NCI-H128 (cell line): ENCODE results near the gene ARAF.
A peak's percentile ranks its signal among the peaks of the same experiment; 100 is the strongest.
"Not testable (repeated sequence)": the region's sequence is repeated elsewhere in the genome, so short reads cannot be mapped to it uniquely, and the experiment has no call there.

Experiments used
- DNase-seq: peaks from one replicate; lab custom pipeline; 2025; ENCODE audit not compliant: unreplicated experiment; lab: John Stamatoyannopoulos, UW

ARAF gene

DNA sequence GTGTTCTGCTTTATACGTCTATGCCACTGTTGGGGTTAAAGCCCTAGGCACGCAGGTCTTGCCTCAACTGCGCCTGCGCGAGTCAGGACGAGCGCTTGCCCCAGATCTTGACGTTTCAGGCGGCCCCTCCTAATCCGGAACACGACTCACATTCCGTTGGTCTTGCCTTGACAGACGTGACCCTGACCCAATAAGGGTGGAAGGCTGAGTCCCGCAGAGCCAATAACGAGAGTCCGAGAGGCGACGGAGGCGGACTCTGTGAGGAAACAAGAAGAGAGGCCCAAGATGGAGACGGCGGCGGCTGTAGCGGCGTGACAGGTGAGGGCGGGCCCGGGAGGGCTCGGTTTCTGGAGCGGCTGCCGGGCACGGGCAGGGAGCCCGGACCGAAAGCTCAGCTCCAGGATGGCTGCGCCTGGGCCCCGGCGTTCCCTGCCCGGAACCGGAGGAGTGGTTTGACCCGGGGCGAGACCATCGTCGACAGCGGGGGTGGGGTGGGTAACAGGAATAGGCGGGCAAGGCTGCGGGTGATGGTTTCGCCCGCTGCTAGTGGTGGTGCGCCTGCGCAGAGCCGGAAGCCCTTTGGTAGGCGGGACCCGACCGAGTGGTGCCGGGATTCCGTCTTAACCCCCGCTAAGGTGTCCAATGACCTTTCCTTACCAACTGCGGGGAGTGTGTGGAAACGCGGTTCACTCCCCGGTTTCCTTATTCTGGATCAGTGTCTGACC, at the start of gene ARAF:
ARAF (plus strand) TSS at position 272 of the 725 bp plus-strand sequence. CDS start 1,763 bp downstream, outside the sequence.
- peak; percentile 98 for DNase-seq

DNA sequence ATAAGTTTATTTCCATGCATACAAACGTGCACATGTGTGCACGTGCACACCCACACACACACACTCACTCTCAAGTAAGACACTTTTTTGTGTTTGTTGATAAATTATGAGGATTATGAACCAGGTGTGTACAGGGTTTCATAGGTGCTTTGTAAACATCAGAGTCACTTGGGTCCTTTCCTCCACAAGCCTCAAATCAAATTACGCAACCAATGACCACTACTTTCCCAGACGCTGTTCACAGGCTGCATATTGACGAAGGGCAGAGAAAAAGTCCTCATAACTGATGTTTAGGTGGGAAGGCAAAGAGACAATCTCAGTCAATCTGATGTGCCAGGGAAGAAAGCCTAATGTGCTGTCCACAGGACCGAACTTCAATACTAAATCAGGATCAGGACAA, 48.6 kb upstream of the ARAF start:
- DNase-seq: not testable (repeated sequence)

DNA sequence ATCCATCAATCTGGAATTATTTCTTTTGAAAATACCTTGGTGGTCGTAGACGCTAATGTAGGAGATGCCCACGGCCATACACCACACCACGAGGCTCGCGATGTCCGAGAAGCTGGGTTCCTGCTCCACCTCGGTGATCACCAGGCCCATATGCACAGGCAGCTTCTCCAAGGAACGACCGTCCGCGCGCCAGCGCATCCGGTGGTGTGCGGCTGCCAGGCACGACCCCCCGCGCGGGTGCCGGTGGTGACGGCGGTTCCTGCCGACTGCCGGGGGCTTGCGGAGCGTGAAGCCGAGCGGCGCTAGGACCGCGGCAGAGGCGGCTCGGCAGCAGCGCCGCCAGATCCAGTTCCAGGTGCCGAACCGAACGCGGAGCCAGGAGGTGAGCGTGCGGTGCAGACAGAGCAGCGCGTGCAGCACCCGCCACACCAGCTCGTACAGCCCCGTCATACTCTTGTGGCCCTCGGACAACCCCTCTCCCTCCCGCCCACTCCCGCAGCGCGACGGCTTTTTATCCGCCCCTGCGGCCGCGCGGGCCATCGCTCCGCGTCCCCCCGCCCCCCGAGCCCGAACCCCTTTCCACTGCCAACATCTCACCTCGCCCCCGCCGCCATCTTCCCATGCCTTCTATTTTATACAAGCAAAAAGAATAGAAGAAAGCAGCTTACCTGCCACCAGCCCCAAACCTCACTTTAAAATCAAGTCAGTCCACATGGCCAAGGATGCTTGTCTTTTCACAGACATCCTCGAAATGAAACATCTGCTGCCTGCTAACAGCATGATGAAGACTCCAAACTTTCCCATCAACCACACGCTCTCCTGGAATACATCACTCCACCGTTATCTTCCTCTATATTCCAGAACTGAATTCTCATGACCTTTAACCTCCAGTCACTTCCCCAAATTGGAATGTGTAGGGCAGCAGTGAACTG, 47.7 kb upstream of the ARAF start:
- DNase-seq: not testable (repeated sequence)

DNA sequence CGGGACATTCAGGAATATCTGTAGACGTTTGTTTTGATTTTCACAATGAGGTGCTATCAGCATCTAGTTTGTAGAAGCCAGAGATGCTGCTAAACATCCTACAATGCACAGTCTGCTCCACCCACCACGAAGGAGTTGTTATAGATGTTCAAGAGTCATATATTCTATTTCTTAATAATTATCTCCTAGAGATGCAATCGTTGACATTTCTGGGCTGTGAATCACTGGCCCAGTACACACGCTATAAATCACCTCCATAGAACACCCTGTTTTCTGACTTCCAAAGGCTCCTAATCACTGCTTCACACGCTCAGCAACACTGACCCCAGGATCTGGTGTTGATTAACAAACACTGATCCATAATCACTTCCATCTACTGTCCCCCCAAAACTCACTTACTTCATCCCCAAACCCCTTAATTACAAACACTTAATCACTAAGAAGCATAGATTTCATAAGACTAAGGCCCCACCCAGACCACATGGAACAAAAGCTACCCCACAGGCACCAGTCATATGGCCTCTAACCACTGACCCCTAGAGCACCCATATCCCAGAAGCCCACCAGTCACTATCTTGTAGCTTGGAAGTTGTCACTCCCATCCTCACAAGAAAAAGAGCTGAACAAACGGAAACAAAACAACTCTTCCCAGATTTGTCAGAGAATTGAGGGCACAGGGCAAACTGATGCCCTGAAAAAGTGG, 46.3 kb upstream of the ARAF start:
- DNase-seq: no peak

DNA sequence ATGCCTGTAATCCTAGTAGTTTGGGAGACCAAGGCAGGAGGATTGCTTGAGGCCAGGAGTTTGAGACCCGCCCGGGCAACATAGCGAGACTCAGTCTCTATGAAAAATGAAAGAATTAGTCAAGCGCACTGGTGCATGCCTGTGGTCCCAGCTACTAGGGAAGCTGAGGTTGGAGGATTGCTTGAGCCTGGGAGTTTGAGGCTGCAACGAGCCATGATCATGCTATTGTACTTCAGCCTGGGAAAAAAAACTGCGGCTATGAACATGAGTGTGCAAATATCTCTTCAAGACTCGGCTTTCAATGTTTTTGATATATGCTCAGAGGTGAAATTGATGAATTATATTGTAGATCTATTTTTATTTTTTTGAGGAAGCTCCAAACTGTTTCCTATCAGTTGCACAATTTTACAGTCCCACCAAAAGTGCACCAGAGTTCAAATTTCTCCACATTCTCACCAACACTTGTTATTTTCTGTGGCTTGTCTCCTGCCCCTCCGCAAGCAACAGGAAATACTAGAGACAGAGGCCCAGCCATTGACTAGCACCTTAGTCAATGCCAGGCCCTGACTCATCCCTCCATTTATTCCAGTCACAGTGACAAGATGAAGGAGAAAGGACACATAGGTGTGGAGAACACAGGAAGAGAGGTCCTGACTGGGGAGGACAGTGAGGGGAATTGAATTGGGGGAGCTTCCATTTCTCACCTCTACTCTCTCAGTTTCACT, 44.9 kb upstream of the ARAF start:
- no peak for DNase-seq

DNA sequence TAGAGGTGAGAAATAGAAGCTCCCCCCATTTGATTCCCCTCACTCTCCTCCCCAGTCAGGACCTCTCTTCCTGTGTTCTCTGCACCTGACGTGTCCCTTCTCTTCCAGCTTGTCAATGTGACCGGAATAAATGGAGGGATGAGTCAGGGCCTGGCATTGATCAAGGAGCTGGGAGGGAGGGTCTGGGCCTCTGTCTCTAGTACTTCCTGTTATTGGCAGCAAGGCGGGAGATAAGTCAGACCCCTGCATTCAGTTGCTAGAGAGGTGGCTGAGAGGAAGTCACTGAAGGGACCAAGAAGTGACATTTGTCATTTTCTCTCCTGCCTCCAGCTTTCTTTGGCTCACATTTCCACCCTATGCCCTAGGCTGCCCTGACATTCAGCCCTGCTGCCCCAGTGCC, 42.9 kb upstream of the ARAF start:
- DNase-seq: no peak

DNA sequence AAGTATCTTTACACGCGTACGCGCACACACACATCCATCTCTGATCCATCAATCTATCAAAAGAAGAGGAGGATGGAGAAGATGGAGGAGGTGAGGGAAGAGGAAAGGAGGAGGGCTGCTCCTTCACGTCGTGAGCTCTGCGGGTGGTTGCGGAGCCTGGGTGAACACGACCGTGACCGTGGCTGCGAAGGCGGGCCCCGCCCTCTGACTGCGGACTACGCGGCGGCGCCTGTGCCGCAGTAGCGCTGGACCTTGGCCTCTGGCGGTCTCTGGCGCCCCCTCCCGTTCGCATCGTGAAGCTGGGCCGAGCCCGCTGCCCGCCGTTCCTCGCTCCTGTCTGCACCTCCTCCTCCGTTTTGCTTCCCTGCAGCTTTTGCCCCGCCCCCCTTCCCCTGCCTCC, 37.7 kb upstream of the ARAF start:
- DNase-seq: peak; percentile 66

DNA sequence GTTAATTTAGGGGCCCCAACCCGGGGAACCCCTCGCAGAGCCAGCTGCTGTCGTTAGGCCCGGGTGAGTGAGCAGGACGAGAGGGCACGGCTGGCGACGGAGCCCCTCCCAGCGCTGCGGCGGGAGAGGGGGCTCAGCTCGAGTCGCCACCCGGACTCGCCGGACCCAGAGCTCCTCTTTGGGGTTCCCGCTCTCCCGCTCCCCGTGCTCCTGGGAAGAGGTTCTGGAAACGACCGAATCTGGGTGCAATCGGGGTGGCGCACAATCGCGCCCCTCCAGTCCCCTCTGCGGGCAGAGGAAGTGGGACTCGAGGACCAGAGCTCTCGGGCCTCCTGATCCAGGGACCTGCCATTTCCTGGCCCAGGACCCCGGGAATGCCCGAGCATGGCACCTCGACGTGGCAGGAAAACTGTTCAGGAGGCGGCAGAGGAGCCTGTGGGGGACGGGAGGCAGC, 37.3 kb upstream of the ARAF start:
- no peak for DNase-seq

DNA sequence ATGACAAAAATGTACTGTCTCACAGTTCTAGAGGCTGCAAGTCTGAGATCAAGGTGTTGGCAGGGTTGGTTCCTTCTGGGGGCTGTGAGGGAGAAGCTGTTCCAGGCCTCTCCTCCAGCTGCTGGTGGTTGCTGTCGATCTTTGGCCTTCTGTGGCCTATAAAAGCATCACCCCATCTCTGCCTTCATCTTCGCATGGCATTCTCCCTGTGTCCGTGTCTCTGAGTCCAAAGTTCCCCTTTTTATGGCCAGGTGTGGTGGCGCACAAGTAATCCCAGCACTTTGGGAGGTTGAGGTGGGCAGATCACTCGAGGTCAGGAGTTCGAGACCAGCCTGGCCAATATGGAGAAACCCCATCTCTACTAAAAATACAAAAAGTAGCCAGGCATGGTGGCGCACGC, 31.5 kb upstream of the ARAF start:
- DNase-seq: no peak

DNA sequence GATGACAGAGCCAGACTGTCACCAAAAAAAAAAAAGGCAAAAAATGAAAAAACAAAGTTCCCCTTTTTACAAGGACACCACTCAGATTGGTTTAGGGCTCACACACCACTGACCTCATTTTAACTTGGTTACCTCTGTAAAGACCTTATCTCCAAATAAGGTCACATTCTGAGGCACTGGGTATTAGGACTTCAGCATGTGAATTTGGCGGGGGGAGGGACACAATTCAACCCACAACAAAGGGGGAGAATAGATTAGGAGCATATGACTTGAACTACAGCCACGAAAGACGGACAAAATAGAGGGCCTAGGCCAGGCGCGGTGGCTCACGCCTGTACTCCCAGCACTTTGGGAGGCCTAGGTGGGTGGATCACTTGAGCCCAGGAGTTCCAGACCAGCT, 31.0 kb upstream of the ARAF start:
- no peak for DNase-seq

DNA sequence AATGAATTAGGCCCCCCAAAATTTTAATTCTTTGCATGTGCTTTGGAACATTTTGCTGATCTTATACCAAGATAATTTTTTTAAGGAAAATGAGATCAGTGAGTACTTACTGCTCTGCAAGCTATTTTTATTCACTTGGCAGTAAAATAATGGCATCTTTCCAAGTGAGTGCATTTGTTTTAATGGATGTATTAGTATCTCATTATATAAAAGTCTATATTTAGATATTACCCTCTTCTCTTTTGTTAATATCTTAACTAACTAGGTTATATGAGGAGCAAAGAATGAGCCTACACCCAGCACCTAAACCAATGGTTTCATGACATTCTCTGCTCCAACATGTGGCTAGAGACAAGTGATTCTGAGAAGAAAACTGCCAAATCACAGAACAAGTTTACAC, 21.1 kb upstream of the ARAF start:
- no peak for DNase-seq

DNA sequence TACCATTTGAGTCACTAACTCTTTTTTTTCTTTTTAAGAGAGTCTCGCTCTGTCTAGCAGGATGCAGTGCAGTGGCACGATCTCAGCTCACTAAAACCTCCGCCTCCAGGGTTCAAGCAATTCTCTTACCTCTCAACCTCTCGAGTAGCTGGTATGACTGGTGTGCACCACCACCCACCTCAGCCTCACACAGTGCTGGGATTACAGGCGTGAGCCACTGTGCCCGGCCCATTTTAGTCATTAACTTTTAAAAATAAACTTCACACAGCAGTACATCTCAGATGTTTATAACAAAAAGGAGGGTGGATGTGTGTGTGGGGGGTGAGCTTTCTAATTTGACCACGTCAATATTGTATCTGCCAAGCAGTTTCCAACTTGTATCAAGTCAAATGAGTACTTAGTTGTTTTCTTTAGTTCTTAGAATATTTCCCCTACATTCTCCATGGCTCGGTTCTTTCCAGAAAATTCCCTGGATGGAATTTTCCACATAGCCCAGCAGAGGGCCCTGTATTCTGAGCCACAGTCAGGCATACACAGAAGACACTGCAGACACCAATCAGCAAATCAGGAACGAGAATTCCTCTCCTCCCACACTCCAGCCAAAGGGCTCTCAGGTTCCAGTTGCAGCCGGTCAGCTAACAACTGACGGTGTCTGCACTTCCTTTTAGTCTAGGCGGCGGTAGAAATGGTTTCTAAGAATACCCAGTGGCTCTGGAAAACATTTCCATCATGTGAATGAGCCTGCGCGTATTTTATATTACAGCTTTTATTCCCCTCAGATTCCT, 20.1 kb upstream of the ARAF start:
- DNase-seq: peak; percentile 46

DNA sequence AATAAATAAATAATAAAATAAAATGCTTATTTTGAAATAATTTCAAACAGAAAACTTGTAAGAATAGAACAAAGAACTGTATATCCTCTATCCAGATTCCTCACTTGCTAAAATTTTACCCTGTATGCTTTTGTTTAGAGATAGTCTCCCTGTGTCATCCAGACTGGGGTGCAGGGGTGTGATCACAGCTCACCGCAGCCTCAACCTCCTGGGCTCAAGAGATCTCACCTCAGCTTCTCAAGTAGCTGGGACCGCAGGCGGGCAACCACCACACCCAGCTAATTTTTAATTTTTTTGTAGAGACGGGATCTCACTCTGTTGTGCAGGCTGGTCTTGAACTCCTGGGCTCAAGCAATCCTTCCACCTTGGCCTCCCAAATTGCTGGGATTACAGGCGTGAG, 17.5 kb upstream of the ARAF start:
- DNase-seq: no peak

DNA sequence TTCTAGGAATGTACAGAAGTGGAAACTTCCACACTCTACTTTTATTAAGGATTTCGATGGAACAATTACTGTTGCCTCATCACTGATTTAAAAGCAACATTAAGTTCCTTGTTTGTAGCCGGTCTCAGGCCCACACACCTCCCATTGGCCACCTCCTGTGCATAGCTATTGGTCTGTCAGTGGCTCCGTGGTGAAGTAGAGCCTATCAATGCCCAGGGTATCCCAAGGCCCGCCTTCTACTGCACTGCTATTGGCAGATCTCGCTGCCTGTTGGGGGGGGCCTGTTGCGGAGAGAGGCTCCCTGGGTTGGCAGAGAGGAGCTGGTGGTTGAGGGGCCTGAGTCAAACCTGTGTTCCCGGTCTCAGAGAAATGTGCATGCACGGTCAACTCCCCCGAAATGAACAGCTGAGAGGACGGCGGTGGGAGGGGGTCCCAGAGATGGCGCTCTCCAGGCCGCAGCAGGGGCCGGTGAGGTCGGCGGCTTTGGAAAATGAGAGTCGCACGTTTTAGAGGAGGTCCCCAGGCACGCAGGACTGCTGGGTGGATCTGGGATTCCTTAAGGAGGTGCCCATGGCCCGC, 4.9 kb upstream of the ARAF start:
- peak; percentile 6 for DNase-seq

DNA sequence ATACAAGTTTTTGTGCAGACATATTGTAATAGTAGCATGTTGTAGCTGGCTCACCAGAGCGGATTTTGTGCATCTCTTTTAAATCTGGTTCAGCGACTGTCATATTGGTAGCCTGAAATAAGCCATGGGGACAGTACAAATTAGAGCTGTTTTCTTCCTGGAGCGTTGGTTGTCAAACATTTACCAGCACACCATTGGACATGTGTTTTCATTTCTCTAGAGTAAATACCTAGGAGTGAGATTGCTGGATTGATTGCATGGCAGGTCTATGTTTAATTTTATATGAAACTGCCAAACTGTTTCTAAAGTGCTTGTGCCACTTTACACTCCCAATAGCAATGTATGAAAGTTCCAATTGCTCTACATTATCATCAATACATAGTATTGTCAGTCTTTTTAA, 2.6 kb upstream of the ARAF start:
- DNase-seq: no peak

DNA sequence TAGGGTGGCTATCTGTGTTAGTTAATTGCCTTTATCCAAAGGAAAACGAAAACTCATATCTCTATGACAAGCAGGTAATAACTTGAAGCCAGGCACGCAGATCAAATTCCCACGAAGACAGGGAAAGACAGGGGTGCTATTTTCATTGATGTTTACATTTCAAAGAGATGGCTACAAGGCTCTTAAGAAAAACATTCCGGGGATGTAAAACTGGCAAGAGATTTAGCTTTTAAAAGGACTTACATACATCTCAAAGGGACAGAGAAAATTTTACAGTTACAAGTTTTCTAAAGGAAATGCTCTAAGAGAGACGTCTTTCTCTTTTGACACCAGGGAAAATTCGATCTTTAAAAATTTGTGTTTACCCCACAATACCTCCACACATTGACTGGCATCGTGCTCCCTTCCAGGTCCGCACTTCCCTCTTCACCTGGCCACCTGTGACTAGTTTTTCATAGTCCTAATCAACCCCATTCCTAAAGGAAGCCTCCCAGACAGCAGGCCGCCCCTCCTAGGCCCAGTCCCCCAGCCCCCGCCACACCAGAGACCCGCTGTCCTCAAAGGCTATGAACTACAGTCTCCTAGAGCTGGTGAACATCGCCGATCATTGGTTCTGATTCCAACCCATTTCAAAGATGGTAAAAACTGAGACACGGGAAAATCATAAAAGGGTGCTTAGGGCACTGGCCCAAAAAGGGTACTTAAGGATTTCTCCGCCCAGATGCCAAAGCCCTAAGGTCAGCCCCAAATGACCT, 649 bp upstream of the ARAF start:
- no peak for DNase-seq

DNA sequence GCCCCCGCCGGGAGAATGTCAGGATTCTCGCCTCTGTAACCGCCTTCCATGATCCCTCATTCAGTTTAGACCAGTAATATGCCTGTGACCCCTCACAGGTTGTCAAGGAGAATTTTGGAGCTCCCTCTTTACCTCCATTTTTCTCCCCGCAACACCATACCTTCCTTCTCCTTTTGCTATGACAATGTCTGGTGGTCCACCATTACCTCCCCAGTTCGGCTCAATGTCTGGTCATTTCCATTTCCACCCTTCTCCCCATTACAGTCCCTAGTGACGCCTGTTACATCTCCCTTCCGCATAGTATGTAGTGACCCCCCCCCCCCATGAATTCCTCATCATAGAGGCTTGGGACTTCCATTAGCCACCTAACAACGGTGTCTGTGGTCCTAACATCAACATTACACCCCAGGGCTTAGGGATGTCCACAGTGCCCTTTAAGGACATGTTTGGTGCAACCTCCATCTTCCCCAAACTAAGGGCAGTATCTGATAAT, 700 bp downstream of the ARAF start:
- DNase-seq: no peak

DNA sequence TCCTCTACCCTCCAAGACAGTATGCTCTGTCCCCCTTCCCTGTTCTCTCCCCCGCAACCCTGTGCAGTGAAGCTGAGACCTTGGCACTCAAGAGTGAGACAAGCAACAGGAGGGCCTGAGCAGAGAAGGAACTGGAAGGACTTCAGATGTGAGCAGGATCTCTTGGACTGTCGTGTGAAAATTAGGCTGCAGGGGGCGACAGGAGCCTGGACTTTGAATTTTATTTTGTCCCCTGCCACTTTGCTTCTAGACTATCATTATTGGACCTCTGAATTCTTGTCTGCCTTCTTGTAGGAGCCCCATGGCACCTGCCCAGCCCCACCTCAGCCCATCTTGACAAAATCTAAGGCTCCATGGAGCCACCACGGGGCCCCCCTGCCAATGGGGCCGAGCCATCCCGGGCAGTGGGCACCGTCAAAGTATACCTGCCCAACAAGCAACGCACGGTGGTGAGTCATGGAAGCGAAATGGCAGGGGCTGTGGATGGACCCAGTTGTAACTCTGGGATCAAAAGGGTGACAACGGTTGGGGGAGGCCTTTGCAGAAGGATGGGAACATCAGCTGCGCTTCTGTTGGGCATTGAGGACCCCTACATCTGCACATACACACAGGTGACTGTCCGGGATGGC, 1.7 kb downstream of the ARAF start:
- DNase-seq: no peak
